Measurements from ENCODE around the gene SORCS2.

- TF ChIP-seq EZH2phosphoT487 (IDR thresholded peaks at IDR 0.05; ENCODE audit: borderline replicate concordance, low read depth, low read length) (no peak), CTCF (conservative IDR thresholded peaks at IDR 0.05; ENCODE audit: low read length) (no peak)
Observed at GRCh38 chr4:7202411-7202810, 10.1 kb downstream of the SORCS2 start.

Data from OCI-LY7 (cell line).